HL-60 (cell line): ENCODE results near the gene KRTAP4-6.

Source experiments
- CTCF ChIP-seq: IDR thresholded peaks from one replicate; pipeline ENCODE4 v1.5.1; 2011; ENCODE audit warnings: low read length, control low read depth, inconsistent platforms; ENCODE audit not compliant: insufficient read depth
- GABPA ChIP-seq: IDR thresholded peaks from 2 replicates; pipeline ENCODE4 v1.6.1; 2012; ENCODE audit warnings: low read depth
- TF ChIP-seq, protein P1 (sequence below): IDR thresholded peaks from 2 replicates; pipeline ENCODE4 v1.6.1; 2012; ENCODE audit warnings: low read depth; ENCODE audit not compliant: insufficient replicate concordance

DNA sequence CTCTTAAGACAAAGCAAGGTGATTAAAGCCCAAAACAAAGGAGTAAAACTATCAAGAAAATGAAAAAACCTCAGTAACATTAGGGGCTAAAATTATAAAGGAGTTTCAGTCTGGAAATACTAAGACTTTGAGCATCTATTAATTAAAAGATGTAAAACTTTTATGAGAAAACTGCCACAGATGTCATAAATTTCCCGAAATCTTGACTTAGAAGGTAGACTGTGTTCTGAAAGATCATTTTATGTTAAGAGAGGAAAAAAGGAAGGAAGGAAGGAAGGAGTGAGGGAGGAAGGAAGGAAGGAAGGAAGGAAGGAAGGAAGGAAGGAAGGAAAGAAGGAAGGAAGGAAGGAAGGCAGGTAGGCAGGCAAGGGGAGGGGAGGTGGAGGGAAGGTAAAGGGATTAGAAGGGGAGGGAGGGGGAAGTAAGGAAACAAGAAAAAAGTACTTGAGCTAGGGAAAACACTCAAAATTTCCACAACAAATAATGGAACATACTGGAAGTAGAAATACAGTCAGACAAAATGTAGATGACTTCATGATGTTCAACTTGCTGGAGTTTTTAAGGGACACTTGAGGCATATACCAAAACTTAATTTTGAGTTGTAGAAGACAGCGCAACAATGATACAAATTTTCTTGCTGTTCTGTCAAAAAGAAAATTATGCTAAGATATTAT lies 7.3 kb upstream of the KRTAP4-6 start:
- TF ChIP-seq CTCF (no peak), GABPA (no peak)
- TF ChIP-seq, protein P1, sequence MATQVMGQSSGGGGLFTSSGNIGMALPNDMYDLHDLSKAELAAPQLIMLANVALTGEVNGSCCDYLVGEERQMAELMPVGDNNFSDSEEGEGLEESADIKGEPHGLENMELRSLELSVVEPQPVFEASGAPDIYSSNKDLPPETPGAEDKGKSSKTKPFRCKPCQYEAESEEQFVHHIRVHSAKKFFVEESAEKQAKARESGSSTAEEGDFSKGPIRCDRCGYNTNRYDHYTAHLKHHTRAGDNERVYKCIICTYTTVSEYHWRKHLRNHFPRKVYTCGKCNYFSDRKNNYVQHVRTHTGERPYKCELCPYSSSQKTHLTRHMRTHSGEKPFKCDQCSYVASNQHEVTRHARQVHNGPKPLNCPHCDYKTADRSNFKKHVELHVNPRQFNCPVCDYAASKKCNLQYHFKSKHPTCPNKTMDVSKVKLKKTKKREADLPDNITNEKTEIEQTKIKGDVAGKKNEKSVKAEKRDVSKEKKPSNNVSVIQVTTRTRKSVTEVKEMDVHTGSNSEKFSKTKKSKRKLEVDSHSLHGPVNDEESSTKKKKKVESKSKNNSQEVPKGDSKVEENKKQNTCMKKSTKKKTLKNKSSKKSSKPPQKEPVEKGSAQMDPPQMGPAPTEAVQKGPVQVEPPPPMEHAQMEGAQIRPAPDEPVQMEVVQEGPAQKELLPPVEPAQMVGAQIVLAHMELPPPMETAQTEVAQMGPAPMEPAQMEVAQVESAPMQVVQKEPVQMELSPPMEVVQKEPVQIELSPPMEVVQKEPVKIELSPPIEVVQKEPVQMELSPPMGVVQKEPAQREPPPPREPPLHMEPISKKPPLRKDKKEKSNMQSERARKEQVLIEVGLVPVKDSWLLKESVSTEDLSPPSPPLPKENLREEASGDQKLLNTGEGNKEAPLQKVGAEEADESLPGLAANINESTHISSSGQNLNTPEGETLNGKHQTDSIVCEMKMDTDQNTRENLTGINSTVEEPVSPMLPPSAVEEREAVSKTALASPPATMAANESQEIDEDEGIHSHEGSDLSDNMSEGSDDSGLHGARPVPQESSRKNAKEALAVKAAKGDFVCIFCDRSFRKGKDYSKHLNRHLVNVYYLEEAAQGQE: no peak
